Activated T-helper 2 cell treated with anti-CD3 and anti-CD28 coated beads, Interferon-gamma antibody, Interleukin-2, Interleukin-4, amounts not matched to agents 10 μg/mL and 5 μg/mL and 100 μg/mL, durations not matched to agents 14 hours and 24 hours and 36 hours (primary cell): ENCODE results near the gene SVIL. TPM values are rescaled to one million over a fixed set of nuclear protein-coding genes. Genes with fewer than 3 reads are reported as not detected.
"Not testable (repeated sequence)": the region's sequence is repeated elsewhere in the genome, so short reads cannot be mapped to it uniquely, and the experiment has no call there.

Experiments used
- DNase-seq: peaks from one replicate; pipeline ENCODE4 v3.0.0; 2021; ENCODE audit warnings: low spot score
- H3K27ac Mint-ChIP-seq: one replicate; pipeline ENCODE4 v1.8.0; 2021; ENCODE audit warnings: mixed read lengths
- H3K27me3 Mint-ChIP-seq: one replicate; pipeline ENCODE4 v1.8.0; 2021; ENCODE audit warnings: low read depth, mixed read lengths
- H3K36me3 Mint-ChIP-seq: one replicate; pipeline ENCODE4 v1.8.0; 2021; ENCODE audit warnings: low read depth, mixed read lengths
- H3K4me1 Mint-ChIP-seq: one replicate; pipeline ENCODE4 v1.8.0; 2021; ENCODE audit warnings: low read depth, mixed read lengths
- H3K4me3 Mint-ChIP-seq: one replicate; pipeline ENCODE4 v1.8.0; 2021; ENCODE audit warnings: low read depth, mild to moderate bottlenecking, moderate library complexity, mixed read lengths
- H3K9me3 Mint-ChIP-seq: one replicate; pipeline ENCODE4 v1.8.0; 2021; ENCODE audit warnings: mixed read lengths
- intact Hi-C: fragments of 100-400 bp; cut with micrococcal nuclease; formaldehyde crosslinking; loops from one replicate; pipeline ENCODE4 v1.15.1; 2023
- total RNA-seq: library from RNA; stranded (reverse); gene quantifications from 2 replicates; pipeline ENCODE4 v1.2.3, GENCODE V29; 2022

The SVIL gene
- total RNA-seq, 1 donor from 2014 or later: 9.8 TPM

- Mint-ChIP-seq H3K9me3 (no peaks in the 10 kb centered on the region), H3K36me3 (no peaks in the 10 kb centered on the region), H3K4me1 (peaks cover 31% of the 10 kb centered on the region), H3K27ac (no peak overlapping the region), H3K4me3 (no peak overlapping the region), H3K27me3 (no peaks in the 10 kb centered on the region)
- intact Hi-C loops: loop anchor here (2.0 to 10.0 kb wide), 4 partner anchors 36 to 147 kb away; no protein-coding TSS in a partner anchor
- no peak for DNase-seq
Measured at GRCh38 chr10:29448125-29448524, 186.6 kb downstream of the SVIL start.

DNA sequence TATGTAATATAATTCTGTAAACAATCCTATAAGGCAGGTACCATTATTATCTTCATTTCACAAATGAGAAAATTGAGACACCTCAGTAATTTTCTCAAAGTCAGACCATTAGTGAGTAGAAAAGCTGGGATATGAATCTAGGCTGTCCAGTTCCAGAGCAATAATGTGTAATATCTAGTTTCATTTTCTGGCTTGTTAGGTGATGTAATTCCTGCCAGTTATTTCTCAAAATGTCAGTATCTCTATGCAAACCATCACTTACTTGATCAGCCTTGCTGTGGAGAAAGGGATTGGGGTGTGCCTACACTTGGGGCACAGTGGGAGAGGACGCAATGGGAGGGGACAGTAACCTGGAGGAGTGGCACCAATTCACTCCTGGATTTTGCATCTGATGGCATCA, 188.4 kb downstream of the SVIL start:
- H3K4me3 Mint-ChIP-seq: no peak overlapping the region

DNA sequence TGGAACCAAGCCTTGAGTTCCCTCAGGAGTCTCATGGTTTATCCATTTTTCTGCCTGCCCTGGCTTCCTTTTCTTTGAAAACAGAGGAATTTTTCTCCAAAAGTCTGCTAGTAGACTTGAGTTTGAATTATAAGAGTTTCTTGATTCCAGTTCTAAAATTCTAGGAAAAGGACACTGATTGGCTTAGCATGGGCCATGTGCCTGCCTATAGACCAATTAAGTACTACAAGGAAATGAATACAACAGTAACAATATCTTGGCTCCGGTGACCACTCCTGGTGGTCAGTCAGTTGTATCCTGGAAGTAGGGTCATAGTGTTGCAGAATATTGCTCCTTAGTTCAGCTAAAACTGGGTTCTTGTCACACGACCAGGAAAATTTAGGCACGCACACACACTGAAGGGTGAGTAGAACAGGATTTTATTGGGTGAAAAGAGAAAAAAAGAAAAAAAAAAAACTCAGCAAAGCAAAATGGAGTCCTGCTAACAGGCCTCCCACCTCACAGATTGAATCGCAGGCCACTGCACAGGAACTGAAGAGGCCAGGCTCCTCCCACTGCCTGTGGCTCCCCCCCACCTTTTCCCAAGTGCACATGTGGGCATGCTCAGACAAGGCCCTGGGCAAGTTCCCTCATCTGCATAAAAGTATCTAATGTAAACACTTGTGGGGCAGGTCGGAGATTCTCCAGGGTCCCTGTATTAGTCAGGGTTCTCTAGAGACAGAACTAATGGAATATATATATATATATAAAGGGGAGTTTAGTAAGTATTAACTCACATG, 190.8 kb downstream of the SVIL start:
- peaks cover 7% of the 10 kb centered on the region for H3K9me3 Mint-ChIP-seq
- no peak for DNase-seq
- H3K4me1 Mint-ChIP-seq: peaks cover 30% of the 10 kb centered on the region
- intact Hi-C loops: loop anchor here (10.0 kb wide), 1 partner anchor 151 kb away; no protein-coding TSS in a partner anchor
- H3K36me3 Mint-ChIP-seq: peaks cover 5% of the 10 kb centered on the region
- no peaks in the 10 kb centered on the region for H3K27me3 Mint-ChIP-seq
- H3K27ac Mint-ChIP-seq: no peak overlapping the region
- H3K4me3 Mint-ChIP-seq: no peak overlapping the region

More for the DNA sequence above, 188.4 kb downstream of the SVIL start:
- Mint-ChIP-seq H3K27ac (peak overlapping the region; percentile 47), H3K9me3 (no peaks in the 10 kb centered on the region), H3K36me3 (no peaks in the 10 kb centered on the region), H3K27me3 (no peaks in the 10 kb centered on the region), H3K4me1 (peaks cover 34% of the 10 kb centered on the region)
- intact Hi-C loops: loop anchor here (5.0 to 10.0 kb wide), 3 partner anchors 34 to 148 kb away; no protein-coding TSS in a partner anchor
- DNase-seq: no peak

- Mint-ChIP-seq H3K27ac (no peak overlapping the region), H3K4me1 (peaks cover 15% of the 10 kb centered on the region), H3K9me3 (peaks cover 31% of the 10 kb centered on the region), H3K27me3 (no peaks in the 10 kb centered on the region), H3K4me3 (no peak overlapping the region), H3K36me3 (peaks cover 20% of the 10 kb centered on the region)
- intact Hi-C loops: loop anchor here (10.0 kb wide), 1 partner anchor 154 kb away; no protein-coding TSS in a partner anchor
- DNase-seq: no peak
Measured at GRCh38 chr10:29440981-29441380, 193.8 kb downstream of the SVIL start.

GRCh38 chr10:29439005-29439404, 195.8 kb downstream of the SVIL start:
- H3K4me3 Mint-ChIP-seq, intact Hi-C loops: not testable (repeated sequence)

DNA sequence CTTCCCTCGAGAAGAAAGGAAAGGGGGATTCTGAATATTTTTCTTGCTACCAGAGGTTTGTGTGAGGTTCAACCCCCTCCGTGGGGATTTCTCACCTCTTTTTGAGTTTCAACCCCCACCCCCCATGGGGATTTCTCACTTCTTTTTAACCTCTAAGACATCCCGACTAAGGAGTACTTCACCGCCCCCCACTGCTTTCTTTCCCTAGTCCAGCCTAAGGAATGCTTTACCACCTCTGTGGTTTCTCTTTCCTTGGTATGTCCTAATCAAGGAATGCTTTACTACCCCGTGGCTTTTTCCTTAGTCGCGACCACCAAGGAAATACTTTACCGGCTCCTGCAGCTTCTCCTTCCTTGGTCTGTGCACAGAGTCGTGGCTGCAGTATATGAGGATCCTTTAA, 196.5 kb downstream of the SVIL start:
- Mint-ChIP-seq H3K27ac (no peak overlapping the region), H3K4me3 (no peak overlapping the region), H3K9me3 (peaks cover 46% of the 10 kb centered on the region), H3K27me3 (no peaks in the 10 kb centered on the region), H3K4me1 (peaks cover 3% of the 10 kb centered on the region), H3K36me3 (peaks cover 27% of the 10 kb centered on the region)
- intact Hi-C loops: no loop called here
- no peak for DNase-seq

More at GRCh38 chr10:29439005-29439404, 195.8 kb downstream of the SVIL start:
- not testable (repeated sequence) for H3K27ac Mint-ChIP-seq, H3K27me3 Mint-ChIP-seq, DNase-seq, H3K4me1 Mint-ChIP-seq
- H3K36me3 Mint-ChIP-seq: peaks cover 27% of the 10 kb centered on the region
- peaks cover 46% of the 10 kb centered on the region for H3K9me3 Mint-ChIP-seq

GRCh38 chr10:29437871-29438270, 196.9 kb downstream of the SVIL start:
- H3K36me3 Mint-ChIP-seq: peaks cover 27% of the 10 kb centered on the region
- peaks cover 46% of the 10 kb centered on the region for H3K9me3 Mint-ChIP-seq
- DNase-seq: no peak
- H3K4me1 Mint-ChIP-seq: peaks cover 3% of the 10 kb centered on the region
- H3K27me3 Mint-ChIP-seq: no peaks in the 10 kb centered on the region
- intact Hi-C loops: no loop called here
- H3K27ac Mint-ChIP-seq: no peak overlapping the region
- no peak overlapping the region for H3K4me3 Mint-ChIP-seq

DNA sequence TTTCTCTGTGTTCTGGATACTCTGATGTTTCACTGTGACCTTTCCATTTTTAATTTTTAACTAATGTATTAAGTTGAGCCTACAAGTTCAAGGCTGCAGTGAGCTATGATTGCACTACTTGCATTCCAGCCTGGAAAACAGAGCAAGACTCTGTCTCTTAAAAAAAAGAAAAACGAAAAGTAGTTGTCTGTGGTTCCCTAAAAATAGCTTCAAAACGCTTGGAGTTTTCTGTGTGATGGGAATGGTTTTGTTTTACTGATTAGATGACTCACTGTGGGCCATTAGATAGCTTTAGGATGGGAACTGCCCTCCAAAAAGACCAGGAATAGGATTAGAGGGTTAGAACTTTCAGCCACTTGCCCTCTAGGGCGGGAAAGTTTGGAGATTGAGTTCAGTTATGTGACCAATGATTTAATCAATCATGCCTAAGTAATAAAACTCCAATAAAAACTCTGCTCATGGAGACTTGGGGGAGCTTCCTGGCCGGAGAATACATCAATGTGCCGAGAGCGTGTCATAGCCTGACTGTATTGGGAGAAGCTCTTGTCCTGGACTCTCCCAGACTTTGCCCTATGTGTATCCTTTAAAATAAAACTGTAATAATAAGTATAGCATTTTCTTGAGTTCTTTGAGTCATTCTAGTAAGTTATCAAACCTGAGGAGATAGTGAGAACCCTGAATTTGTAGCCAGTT, 198.8 kb downstream of the SVIL start:
- Mint-ChIP-seq H3K27me3 (no peaks in the 10 kb centered on the region), H3K9me3 (peaks cover 46% of the 10 kb centered on the region), H3K4me1 (no peaks in the 10 kb centered on the region), H3K36me3 (peaks cover 27% of the 10 kb centered on the region), H3K4me3 (no peak overlapping the region), H3K27ac (no peak overlapping the region)
- intact Hi-C loops: no loop called here
- DNase-seq: no peak

DNA sequence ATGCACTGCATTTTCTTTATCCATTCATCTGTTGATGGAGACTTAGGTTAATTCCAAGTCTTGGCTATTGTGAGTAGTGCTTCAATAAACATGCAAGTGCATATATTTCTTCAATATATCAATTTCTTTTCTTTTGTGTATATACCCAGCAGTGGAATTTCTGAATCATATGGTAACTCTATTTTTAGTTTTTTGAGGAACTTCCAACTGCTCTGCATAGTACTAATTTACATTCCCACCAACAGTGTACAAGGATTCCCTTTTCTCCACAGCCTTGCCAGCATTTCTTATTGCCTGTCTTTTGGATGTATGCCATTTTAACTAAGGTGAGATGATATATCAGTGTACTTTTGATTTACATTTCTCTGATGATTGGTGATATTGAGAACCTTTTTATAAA, 200.7 kb downstream of the SVIL start:
- Mint-ChIP-seq H3K27ac (no peak overlapping the region), H3K9me3 (peaks cover 41% of the 10 kb centered on the region), H3K27me3 (no peaks in the 10 kb centered on the region), H3K4me3 (no peak overlapping the region), H3K4me1 (no peaks in the 10 kb centered on the region), H3K36me3 (peaks cover 24% of the 10 kb centered on the region)
- intact Hi-C loops: no loop called here
- DNase-seq: no peak

- no peak for DNase-seq
- no peak overlapping the region for H3K27ac Mint-ChIP-seq
- intact Hi-C loops: no loop called here
- peaks cover 20% of the 10 kb centered on the region for H3K9me3 Mint-ChIP-seq
- peaks cover 7% of the 10 kb centered on the region for H3K36me3 Mint-ChIP-seq
- no peak overlapping the region for H3K4me3 Mint-ChIP-seq
- H3K27me3 Mint-ChIP-seq: no peaks in the 10 kb centered on the region
- no peaks in the 10 kb centered on the region for H3K4me1 Mint-ChIP-seq
Measured at GRCh38 chr10:29431711-29432110, 203.1 kb downstream of the SVIL start.

DNA sequence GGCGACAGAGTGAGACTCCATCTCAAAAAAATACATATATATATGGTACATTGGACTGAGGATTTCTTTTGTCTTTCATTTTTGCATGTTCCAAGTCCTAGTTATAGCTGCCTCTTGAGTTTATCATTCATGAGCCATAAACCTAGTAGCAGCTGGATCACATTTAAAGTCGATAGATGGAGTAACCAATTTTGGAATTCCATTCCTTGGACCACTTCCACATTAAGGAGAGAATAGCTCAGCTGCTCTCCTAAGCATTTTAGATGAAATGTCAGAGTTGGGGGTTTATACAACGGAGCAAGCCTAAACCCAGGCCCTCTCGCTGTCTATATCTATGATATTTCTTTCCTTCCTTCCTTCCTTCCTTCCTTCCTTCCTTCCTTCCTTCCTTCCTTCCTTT, 204.7 kb downstream of the SVIL start:
- Mint-ChIP-seq H3K36me3 (peaks cover 7% of the 10 kb centered on the region), H3K9me3 (peaks cover 8% of the 10 kb centered on the region), H3K4me3 (no peak overlapping the region), H3K27ac (no peak overlapping the region), H3K4me1 (no peaks in the 10 kb centered on the region), H3K27me3 (no peaks in the 10 kb centered on the region)
- intact Hi-C loops: no loop called here
- DNase-seq: no peak

DNA sequence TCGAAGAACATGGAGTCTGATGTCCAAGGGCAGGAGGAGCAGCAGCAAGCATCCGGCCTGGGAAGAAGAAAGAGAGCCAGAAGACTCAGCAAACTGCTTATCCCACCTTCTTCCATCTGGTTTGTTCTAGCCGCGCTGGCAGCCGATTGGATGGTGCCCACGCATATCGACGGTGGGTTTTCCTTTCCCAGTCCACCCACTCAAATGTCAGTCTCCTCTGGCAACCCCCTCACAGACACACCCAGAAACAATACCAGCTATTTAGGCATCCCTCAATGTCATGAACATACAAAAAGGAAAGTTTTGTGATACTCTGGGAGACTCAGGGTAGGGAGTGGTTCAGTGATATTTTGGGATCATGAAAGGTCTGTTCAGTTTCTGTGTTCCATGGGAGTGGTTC, 206.3 kb downstream of the SVIL start:
- no peaks in the 10 kb centered on the region for H3K27me3 Mint-ChIP-seq
- no peaks in the 10 kb centered on the region for H3K9me3 Mint-ChIP-seq
- no peak overlapping the region for H3K27ac Mint-ChIP-seq
- no peak for DNase-seq
- H3K36me3 Mint-ChIP-seq: peaks cover 10% of the 10 kb centered on the region
- intact Hi-C loops: no loop called here
- H3K4me3 Mint-ChIP-seq: no peak overlapping the region
- no peaks in the 10 kb centered on the region for H3K4me1 Mint-ChIP-seq

DNA sequence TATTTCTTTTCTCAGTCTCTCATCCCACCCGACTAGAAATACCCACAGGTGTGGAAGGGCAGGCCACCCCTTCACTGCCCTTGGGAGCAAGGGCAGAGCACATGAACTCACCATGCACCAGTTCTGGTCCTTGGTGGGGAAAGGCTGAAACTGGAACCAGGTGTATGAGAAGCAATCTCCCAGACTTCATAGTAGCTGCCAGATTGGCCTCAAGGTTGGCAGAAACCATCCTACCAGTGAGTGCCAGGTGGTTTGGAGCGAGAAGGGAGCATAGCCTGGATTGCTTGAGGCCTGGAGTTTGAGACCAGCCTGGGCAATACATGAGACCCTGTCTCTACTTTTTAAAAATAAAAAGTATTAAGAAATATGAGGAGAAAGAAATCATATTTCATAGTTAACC, 207.1 kb downstream of the SVIL start:
- Mint-ChIP-seq H3K27me3 (no peaks in the 10 kb centered on the region), H3K4me1 (no peaks in the 10 kb centered on the region)
- intact Hi-C loops: no loop called here

More for the DNA sequence above, 207.1 kb downstream of the SVIL start:
- Mint-ChIP-seq H3K36me3 (peaks cover 14% of the 10 kb centered on the region), H3K27ac (no peak overlapping the region), H3K9me3 (no peaks in the 10 kb centered on the region), H3K4me3 (no peak overlapping the region)
- no peak for DNase-seq
